Measurements from ENCODE around the gene EIF3CL.
"Not testable (repeated sequence)": the region's sequence is repeated elsewhere in the genome, so short reads cannot be mapped to it uniquely, and the experiment has no call there.

Gene EIF3CL

GRCh38 chr16:28362600-28362999, 41.0 kb downstream of the EIF3CL start:
- not testable (repeated sequence) for DNase-seq

GRCh38 chr16:28338230-28338629, 65.4 kb downstream of the EIF3CL start:
- not testable (repeated sequence) for DNase-seq

GRCh38 chr16:28336940-28337710, 66.5 kb downstream of the EIF3CL start:
- not testable (repeated sequence) for DNase-seq

GRCh38 chr16:28335678-28336077, 68.0 kb downstream of the EIF3CL start:
- not testable (repeated sequence) for DNase-seq

- DNase-seq, result not testable (repeated sequence)
Observed at GRCh38 chr16:28332632-28333031, 71.0 kb downstream of the EIF3CL start.

GRCh38 chr16:28330981-28331380, 72.7 kb downstream of the EIF3CL start:
- DNase-seq, result not testable (repeated sequence)

GRCh38 chr16:28330232-28330631, 73.4 kb downstream of the EIF3CL start:
- DNase-seq, result not testable (repeated sequence)

Measured in NCI-H2227 treated with DMSO at 0.1 percent for 48 hours (cell line).